ENCODE measurements around the gene VIPR2. TPM values are rescaled to one million over a fixed set of nuclear protein-coding genes. Genes with fewer than 3 reads are reported as not detected.
A peak's percentile ranks its signal among the peaks of the same experiment; 100 is the strongest.

Gene VIPR2
- total RNA-seq, 1 donor from 2014 or later = 4.6 TPM

DNA sequence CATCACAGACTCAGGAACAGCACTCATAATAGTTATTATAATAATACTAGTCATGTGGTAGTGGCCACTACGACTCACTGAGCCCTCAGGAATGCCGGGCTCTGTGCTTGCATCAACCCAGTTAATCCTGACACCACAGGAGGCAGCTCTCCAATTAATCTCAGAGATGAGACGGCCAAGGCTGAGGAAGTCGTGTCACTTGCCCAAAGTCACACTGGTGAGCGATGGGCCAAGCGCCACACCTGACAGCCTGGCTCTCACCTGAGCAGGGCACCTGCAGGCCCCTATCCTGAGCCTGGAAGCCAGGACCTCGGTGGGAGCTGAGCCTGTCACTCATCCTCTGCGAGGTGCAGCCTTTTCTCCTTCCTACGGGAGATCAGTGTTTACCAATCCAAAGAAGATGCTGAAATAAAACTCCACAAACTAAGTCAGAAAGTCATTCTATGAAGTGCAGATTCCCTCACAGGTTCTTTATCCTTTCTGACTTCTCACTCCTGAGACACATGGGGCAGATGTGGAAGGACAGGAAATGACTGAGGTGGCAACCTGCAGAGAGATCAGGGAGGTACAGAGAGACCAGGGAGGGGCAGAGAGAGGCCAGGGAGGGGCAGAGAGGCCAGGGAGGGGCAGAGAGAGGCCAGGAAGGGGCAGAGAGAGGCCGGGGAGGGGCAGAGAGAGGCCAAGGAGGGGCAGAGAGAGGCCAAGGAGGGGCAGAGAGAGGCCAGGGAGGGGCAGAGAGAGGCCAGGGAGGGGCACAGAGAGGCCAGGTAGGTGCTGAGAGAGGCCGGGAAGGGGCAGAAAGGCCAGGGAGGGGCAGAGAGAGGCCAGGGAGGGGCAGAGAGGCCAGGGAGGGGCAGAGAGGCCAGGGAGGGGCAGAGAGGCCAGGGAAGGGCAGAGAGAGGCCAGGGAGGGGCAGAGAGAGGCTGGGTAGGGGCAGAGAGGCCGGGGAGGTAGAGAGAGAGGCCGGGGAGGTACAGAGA lies 38.5 kb downstream of the VIPR2 start:
- peak; percentile 78 for DNase-seq (ENCODE audit: low spot score)

DNA sequence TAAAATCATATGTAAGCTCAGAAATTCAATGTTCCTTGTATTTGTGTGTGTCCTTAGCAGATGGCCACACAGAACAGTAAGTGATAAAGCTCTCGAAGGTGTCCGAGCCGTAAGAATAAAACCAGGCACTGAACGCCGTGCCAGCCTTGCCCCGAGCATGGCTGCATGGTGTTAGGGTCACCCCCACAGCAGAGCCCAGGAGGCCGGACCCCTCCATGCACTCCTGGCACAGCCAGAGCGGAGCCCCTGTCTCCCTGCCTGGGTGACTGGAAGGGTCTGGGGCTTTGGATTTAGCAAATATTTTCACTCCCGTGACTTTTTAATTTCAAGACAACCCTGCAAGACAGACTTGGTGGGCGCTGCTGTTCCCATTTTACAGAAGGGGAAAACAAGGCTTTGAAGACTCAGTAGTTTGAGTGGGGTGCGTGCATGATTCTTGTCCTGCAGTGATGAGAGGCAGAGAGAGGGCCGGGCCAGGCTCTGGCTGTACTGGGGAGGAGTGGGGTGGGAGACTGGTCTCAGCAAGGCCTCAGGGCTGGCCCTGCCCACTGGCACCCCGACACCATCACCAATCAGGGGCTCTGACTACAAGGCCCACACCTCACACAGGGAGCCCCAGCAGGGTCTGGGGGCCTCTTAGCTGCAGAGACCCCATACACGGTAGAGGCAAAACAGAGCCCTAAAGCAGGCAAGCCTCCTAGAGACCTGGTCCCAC lies 39.4 kb downstream of the VIPR2 start:
- peak; percentile 65 for DNase-seq (ENCODE audit: low spot score)

DNA sequence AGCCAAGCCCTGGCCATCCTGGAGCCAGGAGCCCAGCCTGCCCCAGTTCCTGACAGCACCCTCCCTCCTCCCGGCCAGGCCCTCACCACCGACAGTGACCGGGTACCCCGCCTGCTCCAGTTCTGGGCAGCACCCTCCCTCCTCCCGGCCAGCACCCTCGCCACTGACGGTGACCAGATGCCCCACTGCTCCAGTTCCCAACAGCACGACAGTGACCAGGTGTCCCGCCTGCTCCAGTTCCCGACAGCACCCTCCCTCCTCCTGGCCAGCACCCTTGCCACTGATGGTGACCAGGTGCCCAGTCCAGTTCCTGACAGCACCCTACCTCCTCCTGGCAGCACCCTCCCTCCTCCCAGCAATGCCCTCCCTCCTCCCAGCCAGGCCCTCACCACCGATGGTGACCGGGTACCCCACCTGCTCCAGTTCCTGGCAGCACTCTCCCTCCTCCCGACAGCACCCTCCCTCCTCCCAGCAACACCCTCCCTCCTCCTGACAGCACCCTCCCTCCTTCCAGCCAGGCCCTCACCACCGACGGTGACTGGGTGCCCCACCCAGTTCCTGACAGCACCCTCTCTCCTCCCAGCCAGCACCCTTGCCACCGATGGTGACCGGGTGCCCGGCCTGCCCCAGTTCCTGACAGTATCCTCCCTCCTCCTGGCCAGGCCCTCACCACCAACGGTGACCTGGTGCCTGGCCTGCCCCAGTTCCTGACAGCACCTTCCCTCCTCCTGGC lies 40.3 kb downstream of the VIPR2 start:
- peak; percentile 76 for DNase-seq (ENCODE audit: low spot score)

DNA sequence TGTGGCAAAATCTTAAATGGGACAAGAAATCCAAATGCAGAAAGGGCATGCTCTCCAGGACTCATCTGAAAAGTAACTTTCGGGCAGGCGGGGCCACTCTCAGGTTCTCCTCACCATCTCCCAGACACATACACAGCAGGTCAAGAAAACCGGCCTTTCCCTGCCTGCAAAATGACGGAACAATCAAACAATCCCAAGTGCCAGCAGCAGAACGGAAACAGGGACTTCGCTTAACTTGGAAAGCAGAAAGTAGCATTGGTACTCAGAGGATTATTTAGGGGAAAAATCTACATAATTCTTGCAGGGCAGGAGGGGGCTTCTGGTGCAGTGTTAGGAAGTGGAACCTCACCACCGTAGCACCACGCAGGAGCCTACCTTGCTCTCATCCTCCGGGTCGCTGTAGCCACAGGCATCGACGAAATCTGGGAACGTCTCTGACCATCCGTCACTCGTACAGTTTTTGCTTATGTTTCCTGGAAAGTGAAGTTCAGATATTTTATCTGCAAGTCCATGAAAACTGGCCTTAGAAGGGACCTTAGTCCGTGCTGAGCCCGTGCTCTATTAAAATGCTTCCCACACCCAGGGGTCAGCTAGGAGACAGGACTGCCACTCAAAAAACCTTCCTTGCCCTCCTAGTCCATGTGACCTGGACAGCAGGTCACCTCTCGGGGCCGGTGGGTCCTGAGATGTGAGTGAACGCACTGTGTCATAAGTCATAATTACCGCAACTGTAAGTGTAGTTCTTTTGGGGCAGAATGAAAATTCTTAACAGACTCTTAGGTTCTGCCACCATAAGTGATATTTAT lies 41.1 kb downstream of the VIPR2 start:
- DNase-seq (ENCODE audit: low spot score) = peak; percentile 78

DNA sequence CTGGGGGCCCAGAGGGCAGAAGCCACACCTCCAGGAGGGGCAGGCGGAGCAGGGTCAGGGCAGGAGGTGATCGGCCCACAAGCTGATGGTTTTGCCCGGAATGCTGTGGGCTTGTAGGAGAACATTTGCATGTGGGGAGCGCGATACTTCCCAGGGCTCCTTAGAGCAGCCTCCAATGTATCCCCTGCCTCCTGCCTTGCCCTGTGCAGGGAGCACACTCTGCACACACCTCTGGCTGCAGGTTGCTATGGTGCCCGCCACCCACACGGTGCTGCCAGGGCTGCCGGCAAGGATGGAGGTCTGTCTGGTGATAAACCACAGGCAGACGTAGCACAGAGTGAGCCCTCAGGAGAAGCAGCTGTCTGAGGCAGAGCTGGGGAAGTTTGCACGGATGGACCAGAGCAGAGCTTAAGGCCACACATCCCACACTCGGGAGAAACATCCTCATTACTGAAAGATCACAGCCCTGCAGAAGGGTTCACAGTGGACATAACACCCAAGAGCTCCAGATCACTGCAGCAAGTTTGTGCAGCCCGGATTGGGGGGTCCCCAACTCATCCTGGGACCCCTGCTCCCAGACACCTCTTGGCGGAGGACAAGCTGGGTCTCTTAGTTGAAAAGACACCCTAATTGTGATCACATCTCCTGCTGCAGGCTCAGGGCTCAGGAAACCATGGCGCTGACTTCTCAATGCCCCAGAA lies 41.8 kb downstream of the VIPR2 start:
- peak; percentile 84 for DNase-seq (ENCODE audit: low spot score)

DNA sequence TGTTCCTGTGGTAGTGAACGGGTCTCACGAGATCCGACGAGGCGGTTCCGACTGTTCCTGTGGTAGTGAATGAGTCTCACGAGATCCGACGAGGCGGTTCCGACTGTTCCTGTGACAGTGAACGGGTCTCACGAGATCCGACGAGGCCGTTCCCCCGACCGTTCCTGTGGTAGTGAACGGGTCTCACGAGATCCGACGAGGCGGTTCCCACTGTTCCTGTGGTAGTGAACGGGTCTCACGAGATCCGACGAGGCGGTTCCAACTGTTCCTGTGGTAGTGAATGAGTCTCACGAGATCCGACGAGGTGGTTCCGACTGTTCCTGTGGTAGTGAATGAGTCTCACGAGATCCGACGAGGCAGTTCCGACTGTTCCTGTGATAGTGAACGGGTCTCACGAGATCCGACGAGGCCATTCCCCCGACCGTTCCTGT lies 43.0 kb downstream of the VIPR2 start:
- DNase-seq (ENCODE audit: low spot score) = peak; percentile 43

DNA sequence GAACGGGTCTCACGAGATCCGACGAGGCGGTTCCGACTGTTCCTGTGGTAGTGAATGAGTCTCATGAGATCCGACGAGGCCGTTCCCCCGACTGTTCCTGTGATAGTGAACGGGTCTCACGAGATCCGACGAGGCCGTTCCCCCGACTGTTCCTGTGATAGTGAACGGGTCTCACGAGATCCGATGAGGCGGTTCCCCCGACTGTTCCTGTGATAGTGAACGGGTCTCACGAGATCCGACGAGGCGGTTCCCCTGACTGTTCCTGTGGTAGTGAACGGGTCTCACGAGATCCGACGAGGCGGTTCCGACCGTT lies 43.6 kb downstream of the VIPR2 start:
- DNase-seq (ENCODE audit: low spot score) = peak; percentile 12

DNA sequence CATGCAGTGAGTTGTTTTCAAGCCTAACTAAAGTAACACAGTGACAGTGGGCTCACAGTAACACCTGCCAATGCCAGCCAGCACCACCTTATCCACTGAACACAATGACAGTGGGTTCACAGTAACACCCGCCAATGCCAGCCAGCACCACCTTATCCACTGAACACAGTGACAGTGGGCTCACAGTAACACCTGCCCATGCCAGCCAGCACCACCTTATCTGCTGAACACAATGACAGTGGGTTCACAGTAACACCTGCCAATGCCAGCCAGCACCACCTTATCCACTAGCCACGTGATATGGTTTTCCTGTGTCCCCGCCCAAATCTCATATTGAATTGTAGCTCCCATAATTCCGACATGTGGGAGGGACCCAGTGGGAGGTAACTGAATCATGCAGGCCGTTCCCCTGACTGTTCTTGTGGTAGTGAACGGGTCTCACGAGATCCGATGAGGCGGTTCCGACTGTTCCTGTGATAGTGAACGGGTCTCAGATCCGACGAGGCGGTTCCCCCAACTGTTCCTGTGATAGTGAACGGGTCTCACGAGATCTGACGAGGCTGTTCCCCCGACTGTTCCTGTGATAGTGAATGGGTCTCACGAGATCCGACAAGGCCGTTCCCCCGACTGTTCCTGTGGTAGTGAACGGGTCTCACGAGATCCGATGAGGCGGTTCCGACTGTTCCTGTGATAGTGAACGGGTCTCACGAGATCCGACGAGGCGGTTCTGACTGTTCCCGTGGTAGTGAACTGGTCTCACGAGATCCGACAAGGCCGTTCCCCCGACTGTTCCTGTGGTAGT lies 44.2 kb downstream of the VIPR2 start:
- peak; percentile 35 for DNase-seq (ENCODE audit: low spot score)

DNA sequence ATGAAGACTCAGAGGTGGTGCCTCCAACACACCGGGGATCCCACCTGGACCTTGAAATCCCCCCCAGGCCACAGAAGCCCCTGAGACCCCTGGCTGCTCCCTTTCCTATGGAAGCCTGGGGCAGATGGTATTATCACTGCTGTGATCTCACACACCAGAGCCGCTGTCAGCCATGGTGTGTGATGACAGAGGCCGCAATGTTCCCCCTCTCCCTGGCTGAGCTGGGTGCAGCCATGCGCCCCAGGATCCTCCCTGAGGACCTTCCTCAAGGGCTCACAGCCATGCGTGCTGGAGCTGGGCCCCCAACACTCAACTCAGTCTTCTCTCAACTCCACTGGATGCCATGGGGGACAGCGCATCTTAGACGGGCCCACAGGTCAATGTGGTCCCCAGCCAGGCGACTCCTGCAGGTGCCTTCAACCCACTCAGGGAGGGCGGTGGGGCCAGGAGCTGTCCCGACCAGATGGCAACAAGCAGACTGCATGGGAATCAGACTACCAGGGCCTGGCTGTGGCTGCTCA lies 44.9 kb downstream of the VIPR2 start:
- peak; percentile 82 for DNase-seq (ENCODE audit: low spot score)

DNA sequence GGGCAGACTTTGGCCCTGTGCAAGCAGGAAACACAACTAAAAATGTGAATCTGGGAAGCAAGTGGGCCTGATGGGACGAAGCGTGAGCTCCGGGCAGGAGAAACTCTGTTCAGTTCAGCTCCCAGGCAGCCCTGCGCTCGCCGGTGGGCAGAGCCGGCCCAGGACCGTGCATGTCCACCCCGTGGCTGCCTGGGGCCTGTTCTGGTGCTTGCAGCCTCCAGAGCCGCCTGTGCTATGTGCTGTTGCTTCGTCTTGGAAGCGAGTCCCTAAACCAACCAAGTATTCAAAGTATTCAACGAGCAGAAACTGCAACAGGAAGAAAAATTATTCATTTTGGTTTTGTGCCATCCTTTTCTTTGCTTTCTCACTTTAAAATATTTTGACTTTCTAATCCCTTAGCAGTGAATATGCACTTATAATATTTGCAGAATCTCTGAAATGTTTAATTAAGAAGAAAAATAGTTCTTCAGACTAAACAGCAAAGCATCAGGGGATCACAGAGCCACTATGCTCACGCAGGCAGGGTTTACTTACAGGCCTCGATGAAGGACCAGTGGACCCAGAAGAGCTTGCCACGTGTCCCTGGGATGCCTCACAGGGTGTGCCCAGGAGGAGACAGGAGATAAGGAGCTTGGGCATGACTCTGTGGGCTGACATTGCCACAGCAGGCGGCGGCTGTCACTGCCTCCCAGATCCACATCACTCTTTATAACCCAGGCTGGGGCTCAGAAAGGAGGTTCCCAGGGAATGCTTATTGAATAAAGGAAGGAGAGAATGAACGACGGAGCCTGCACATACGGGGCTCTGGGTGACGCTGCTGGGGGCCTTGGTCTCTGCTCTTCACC lies 45.6 kb downstream of the VIPR2 start:
- peak; percentile 89 for DNase-seq (ENCODE audit: low spot score)

DNA sequence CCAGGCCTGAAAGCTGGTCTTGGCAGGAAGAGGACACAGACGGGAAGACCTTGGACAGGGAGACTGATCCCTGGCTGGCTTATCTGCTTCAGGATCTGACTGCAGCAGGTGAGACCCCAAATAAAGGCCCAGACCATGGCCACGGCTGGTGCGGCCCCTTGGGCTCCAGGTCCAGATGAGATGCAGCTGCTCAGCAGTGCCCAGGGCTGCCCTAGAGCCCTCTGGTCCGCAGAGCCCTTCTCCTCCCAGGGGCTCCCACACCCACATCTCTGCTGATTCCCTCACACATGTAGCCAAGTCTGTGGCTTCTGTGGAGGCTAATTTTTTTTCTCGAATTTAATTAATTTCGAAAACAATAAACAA lies 46.3 kb downstream of the VIPR2 start:
- DNase-seq (ENCODE audit: low spot score) = peak; percentile 30

DNA sequence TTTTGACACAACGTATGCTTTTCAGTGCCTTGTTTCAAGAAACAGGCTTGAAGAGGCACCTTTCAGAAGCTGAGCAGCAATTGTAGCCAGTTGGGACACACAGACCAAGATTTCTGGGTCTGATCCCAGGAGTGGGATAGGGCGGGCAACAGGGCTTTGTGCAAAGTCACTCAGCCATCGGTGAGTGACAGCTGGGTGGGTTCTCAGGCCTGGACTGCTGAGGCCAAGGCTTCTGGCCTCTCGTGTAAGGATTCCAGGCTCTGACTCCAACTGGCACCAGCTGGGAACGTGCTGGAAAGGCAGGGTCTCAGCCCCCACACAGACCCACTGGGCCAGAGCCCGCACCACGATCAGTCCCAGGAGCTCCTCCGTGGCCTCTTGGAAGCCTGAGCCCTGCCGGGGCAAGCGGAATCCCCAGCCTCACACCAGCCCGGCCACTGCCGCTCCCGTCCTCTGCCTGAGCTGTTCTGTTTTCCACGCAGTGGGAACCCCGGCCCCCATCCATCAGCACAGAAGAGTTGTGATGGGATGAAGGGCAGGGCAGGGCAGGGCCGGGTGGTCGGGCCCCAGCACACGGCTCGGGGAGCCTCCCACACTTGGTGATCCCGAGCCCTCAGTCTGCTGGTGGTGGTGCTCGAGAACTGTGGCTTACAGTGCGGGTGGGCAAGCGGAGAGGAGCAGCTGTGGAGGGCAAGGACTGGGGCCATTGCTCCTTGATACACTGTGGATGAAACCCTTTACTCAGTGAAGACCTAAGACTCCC lies 46.8 kb downstream of the VIPR2 start:
- peak; percentile 89 for DNase-seq (ENCODE audit: low spot score)

DNA sequence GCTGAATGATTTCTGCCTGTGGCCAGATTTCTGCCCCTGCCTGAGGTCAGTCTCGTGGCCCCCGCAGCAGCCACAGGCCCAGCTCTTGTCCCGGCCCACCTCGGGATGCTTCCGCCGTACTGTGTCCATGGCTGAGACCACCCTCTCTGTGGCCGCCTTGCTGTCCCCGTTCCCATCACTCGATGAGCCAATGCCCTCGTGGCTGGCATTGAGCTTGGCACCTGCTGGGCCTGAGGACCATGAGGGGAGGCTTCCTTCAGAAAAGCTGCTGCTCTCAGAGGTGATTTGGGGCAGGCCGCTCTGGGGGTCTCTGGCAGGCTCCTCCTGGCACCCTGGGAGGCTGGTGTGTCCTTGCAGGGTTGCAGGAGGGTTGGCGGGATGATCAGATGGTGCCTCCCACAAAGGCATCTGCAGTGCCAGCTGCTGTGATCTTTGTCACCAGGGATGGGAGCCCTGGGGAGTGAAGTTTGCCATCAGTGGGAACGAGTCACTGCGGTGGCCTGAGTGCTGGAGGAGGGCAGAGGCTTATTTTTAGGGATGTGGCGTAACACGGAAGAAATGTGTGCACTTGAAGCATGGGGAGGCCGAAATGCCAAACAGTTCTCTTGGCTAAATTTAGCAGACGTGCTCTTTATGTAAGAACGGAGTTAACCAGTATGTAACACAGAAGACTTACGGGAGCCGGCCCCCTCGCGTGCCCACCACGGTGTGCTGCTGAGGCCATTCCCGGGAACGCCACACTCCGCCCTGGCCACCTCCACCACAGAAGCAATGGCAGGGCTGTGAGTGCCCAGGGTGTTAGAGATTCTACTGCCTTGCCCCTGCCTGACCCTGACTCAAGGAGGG lies 47.7 kb downstream of the VIPR2 start:
- DNase-seq (ENCODE audit: low spot score) = peak; percentile 72

DNA sequence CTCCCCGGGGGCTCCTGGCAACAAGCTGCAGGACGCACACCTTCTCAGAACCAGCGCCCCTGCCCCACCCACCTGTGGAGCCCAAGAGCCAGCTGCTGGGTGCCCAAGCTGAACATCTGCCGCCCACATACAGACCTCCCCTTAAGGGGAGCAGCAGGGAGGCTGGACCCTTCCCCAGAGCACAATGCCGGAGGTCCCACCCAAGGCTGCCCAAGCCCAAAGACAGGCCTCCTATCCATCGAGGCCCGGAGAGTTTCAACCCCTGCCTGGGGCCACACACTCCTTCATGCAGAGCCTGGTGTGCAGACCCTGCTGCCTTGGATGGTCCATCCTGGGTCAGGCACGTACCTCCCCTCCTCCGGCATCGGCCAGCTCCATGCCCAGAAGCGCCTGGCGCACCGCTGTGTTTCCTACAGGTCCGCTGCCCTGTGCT lies 48.7 kb downstream of the VIPR2 start:
- peak; percentile 55 for DNase-seq (ENCODE audit: low spot score)

DNA sequence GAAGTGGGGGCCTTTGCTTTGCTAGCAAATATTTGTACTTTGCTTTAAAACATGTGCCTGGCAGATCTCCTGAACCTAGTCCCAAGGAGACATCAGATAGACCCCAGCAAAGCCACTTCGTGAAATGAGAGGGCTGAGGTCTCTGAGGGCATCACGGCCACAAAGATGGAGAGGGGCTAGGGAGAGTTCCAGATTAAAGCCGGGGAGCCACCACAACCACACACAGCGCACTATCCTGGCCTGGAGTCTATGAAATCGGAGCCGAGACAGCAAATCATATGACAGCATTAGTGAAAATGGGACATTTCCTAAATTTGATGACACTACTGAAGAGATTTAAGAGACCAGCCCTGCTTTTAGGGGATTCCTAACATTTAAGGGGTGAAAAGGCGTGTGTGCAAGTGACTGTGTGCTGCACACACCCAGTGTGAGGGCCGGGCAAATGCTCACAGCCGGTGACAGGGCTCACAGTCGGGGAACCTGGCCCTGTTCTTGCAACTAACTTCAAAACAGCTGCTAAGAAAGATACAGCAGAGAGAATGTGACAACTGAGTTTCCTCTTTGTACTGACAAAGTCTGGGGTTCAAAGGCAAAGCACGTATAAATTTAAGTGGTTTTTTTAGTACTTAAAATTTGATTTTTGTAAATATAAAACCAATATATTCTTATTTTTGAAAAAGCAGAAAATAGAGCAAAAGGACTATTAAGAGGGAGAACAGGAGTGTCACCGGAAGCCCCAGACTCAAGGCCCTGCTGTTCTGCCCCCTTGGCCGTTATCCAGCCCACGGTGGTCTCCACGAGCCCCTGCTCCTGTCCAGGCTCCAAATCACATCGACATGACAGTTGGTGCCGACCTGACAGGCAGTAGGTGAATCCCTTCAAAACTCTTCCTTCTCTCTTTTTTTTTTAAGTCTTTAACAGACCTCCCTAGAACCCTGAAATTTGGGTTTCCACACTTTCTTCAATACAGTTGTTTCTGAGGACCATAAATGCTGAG lies 49.5 kb downstream of the VIPR2 start:
- peak; percentile 78 for DNase-seq (ENCODE audit: low spot score)

All from mesenteric fat pad (tissue), 1 donor.